ENCODE results near the gene RAP1A.

Gene RAP1A

DNA sequence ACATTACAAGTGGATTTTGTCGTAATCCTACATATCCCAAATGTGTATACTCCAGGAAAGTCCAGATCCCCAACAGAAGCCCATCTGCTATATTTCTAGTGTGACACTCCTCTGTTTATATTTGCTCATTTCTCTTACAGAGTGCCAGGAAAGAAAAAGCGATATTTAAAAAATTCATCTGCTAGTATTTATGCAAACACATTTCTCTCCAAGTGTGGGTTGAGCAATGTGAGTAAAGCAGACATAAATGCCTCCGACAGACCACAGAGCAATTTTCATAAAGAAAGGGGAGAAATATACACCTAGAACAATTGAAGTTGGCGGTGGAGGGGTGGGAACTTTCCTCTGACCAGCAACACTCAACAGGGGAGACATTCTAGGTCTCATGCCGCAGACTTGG lies 22.2 kb upstream of the RAP1A start:
- no peak overlapping the region for H3K4me3 ChIP-seq (ENCODE audit: low read depth, low read length)
- no peak for DNase-seq (ENCODE audit: low read depth)
- TF ChIP-seq, protein P1, sequence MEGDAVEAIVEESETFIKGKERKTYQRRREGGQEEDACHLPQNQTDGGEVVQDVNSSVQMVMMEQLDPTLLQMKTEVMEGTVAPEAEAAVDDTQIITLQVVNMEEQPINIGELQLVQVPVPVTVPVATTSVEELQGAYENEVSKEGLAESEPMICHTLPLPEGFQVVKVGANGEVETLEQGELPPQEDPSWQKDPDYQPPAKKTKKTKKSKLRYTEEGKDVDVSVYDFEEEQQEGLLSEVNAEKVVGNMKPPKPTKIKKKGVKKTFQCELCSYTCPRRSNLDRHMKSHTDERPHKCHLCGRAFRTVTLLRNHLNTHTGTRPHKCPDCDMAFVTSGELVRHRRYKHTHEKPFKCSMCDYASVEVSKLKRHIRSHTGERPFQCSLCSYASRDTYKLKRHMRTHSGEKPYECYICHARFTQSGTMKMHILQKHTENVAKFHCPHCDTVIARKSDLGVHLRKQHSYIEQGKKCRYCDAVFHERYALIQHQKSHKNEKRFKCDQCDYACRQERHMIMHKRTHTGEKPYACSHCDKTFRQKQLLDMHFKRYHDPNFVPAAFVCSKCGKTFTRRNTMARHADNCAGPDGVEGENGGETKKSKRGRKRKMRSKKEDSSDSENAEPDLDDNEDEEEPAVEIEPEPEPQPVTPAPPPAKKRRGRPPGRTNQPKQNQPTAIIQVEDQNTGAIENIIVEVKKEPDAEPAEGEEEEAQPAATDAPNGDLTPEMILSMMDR (IDR thresholded peaks at IDR 0.05; ENCODE audit: control insufficient read depth, extremely low read depth, insufficient read depth), result no peak

DNA sequence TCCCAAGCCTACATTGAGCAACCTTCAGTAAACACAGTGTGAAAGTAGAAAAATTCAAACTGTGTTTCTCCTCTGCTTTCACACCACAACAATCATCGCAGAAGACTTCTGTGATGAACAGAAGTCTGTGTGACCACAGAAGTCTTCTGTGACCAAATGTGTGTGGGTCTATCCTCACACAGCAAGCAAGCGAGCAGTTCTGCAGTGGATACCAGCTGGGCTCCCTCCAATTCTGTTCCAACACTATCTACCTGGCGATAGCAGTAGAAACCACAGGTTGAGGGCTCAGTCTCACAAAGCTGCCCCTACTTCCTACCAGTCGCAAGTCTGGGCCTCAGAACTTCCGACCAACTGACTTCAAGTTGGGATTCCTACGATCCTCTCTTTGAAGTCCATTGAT lies 21.0 kb upstream of the RAP1A start:
- DNase-seq (ENCODE audit: low read depth), result no peak
- TF ChIP-seq, protein P1 (IDR thresholded peaks at IDR 0.05; ENCODE audit: control insufficient read depth, extremely low read depth, insufficient read depth), result no peak
- no peak overlapping the region for H3K4me3 ChIP-seq (ENCODE audit: low read depth, low read length)

DNA sequence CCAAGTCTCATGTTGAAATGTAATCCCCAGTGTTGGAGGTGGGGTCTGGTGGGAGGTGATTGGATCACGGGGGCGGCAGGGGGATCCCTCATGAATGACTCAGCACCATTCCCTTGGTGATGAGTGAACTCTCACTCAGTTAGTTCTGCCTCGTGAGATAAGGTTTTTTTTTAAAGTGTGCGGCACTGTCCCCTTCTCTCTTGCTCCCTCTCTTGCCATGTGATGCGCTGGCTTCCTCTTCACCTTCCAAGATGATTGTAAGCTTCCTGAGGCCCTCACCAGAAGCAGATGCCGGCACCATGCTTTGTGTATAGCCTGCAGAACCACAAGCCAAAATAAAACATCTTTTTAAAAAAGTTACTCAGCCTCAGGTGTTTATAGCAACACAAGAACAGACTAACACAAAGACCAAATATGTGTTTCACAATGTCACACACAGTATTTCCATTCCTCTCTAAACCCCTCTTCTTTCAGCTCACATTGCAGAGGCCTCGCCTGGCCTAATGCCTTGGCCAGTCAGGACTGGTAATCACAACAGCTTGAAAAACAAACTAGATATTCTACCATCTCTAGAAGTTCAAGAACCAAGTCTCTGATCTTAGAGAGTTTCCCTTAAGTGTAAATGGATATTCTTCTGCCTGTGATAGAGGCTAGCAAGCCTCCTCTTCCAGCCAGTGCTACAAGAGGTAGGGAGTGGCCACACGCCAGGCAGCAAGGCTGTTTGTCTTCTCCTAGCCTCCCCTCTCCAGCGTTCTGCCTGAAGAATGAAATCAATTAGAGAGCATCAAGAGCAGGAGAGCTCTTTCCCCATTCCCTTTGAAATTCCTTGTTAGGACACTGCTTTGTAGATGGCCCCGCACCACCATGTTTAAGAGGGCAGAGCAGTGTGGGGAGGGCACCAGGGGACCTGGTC lies 19.6 kb upstream of the RAP1A start:
- H3K4me3 ChIP-seq (ENCODE audit: low read depth, low read length), result no peak overlapping the region
- TF ChIP-seq, protein P1 (IDR thresholded peaks at IDR 0.05; ENCODE audit: control insufficient read depth, extremely low read depth, insufficient read depth), result no peak
- DNase-seq (ENCODE audit: low read depth), result no peak

DNA sequence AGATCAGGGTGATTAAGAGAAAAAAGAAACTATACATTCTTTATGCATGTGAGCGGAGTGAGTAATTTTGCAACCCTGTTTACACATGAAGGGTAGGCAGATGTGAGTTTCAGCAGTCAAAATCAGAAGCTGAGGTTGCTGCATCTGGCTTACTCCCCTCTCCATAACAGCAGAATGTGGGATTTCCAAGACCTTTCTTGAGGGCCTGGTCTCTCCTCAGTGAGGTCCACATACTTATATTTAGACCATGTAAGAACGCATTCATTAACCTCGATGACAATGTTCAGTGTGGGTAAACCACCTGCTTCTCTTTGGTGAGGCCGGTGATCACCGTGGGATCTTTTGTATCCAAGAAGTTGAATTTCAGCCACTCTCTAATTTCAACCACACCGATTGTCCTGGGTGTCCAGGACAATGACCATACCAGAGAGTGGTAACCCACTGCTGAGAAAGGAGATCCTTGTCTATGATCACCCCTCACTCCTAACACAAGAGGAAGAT lies 18.7 kb upstream of the RAP1A start:
- TF ChIP-seq, protein P1 (IDR thresholded peaks at IDR 0.05; ENCODE audit: control insufficient read depth, extremely low read depth, insufficient read depth), result no peak
- no peak for DNase-seq (ENCODE audit: low read depth)
- no peak overlapping the region for H3K4me3 ChIP-seq (ENCODE audit: low read depth, low read length)

DNA sequence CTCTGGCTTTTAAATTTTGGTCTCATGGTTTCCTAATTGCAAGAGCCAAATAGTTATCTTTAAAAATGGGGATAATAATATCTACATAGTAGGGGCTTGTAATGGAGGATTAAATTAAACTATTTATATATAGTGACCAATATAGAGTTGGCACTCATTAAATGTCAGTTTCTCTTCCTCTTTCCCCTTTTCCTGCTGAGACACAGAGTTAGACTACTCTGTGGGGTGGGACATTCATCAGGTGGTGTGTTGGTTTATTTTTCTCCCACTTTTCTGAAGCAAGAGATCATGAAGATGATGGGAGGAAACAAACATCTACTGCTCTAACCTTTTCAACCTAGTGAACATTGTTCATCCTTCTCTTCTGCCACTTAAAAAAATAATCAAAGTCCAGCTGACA lies 17.3 kb upstream of the RAP1A start:
- DNase-seq (ENCODE audit: low read depth), result no peak
- TF ChIP-seq, protein P1 (IDR thresholded peaks at IDR 0.05; ENCODE audit: control insufficient read depth, extremely low read depth, insufficient read depth), result no peak
- H3K4me3 ChIP-seq (ENCODE audit: low read depth, low read length), result no peak overlapping the region

DNA sequence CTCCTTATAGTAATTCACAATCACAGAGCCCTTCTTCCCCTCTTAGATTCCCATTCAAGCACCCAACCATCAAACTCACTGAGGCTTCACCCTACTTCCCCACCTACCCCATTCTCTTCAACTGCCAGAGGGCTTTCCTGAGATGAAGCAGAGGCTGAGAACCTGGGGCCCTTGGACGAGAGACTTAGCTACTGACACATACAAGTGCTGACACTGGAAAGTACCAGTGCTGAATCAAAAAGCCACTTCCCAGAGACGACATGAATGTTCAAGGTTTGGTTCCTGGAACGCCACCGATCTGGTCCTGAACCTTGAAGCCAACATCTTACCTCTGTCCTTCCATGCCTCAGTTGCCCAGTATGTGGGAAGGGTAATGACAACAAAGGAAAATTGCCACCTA lies 16.6 kb upstream of the RAP1A start:
- H3K4me3 ChIP-seq (ENCODE audit: low read depth, low read length), result no peak overlapping the region
- DNase-seq (ENCODE audit: low read depth), result no peak
- TF ChIP-seq, protein P1 (IDR thresholded peaks at IDR 0.05; ENCODE audit: control insufficient read depth, extremely low read depth, insufficient read depth), result no peak
